Colonic mucosa (tissue), 4 donors: ENCODE data around the gene CSPG5. TPM values are rescaled to one million over a fixed set of nuclear protein-coding genes. Genes with fewer than 3 reads are reported as not detected.

Experiments used
- DNase-seq: peaks from one replicate; pipeline ENCODE4 v3.0.0-alpha.2; 2020
- H3K27ac ChIP-seq: fragments of 200-600 bp; one replicate; pipeline ENCODE4 v1.8.0; 2021
- H3K27me3 ChIP-seq: fragments of 200-600 bp; one replicate; pipeline ENCODE4 v1.8.0; 2021
- H3K36me3 ChIP-seq: fragments of 200-600 bp; one replicate; pipeline ENCODE4 v1.8.0; 2021
- H3K4me1 ChIP-seq: fragments of 200-600 bp; one replicate; pipeline ENCODE4 v1.8.0; 2021; ENCODE audit warnings: mild to moderate bottlenecking
- H3K4me3 ChIP-seq: fragments of 200-600 bp; one replicate; pipeline ENCODE4 v1.8.0; 2021
- H3K9ac ChIP-seq, 2 donors: one replicate each; pipeline ENCODE4 v1.7.0; 2013; ENCODE audit warnings: control low read depth in 2 of 2, low read depth in 2 of 2, low read length in 2 of 2
- H3K9me3 ChIP-seq: fragments of 200-600 bp; one replicate; pipeline ENCODE4 v1.8.0; 2021
- intact Hi-C: fragments of 100-400 bp; cut with DNase I; formaldehyde crosslinking; loops from one replicate; pipeline ENCODE4 v1.14.1; 2022
- total RNA-seq, 2 donors: library from RNA; stranded (reverse); fragmentation: NEBNext Ultra II Directional in 1 of 2; extraction: Animal tissue kit (Norgen Biotek cat#: 25700) in 1 of 2; gene quantifications; one replicate each; pipeline ENCODE4 v1.2.1, GENCODE V29; 2021
- TF ChIP-seq, protein P1 (sequence below): fragments of 200-600 bp; IDR thresholded peaks from one replicate; pipeline ENCODE4 v1.8.0; 2022; ENCODE audit warnings: antibody characterized with exemption, mild to moderate bottlenecking
- donor health status: healthy.
- donor health status: DM: no; HTN: no; CAD: no.
- donor health status: DM: no; HTN: no; CAD: no.

Gene CSPG5
- total RNA-seq, 2 donors from 2014 or later, result 0.66 to 0.74 TPM

DNA sequence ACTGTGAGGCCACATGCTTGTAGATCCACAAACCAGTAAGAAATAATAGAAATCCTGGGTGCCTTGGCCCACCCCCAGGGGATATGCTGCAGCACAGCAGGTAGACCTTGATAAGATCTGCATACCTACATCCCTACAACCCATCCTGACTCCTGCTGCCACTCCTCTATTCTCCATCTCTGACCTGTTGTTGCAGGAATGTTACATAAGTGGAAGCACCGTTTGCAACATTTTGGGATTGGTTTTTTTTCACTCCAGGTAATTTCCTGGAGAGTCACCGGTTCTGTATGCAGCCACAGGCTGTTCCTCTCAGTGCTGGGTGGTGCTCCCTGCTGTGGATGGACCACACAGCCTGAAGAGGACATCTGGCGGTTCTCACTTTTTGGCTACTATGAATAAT, 16.1 kb upstream of the CSPG5 start:
- no peak overlapping the region for H3K4me3 ChIP-seq
- no peak overlapping the region for H3K9ac ChIP-seq
- intact Hi-C loops, result no loop called here
- no peaks in the 10 kb centered on the region for H3K27me3 ChIP-seq
- no peak for DNase-seq
- H3K36me3 ChIP-seq, result no peaks in the 10 kb centered on the region
- TF ChIP-seq, protein P1, sequence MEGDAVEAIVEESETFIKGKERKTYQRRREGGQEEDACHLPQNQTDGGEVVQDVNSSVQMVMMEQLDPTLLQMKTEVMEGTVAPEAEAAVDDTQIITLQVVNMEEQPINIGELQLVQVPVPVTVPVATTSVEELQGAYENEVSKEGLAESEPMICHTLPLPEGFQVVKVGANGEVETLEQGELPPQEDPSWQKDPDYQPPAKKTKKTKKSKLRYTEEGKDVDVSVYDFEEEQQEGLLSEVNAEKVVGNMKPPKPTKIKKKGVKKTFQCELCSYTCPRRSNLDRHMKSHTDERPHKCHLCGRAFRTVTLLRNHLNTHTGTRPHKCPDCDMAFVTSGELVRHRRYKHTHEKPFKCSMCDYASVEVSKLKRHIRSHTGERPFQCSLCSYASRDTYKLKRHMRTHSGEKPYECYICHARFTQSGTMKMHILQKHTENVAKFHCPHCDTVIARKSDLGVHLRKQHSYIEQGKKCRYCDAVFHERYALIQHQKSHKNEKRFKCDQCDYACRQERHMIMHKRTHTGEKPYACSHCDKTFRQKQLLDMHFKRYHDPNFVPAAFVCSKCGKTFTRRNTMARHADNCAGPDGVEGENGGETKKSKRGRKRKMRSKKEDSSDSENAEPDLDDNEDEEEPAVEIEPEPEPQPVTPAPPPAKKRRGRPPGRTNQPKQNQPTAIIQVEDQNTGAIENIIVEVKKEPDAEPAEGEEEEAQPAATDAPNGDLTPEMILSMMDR, result no peak
- no peaks in the 10 kb centered on the region for H3K4me1 ChIP-seq
- H3K27ac ChIP-seq, result no peak overlapping the region
- H3K9me3 ChIP-seq, result no peaks in the 10 kb centered on the region

DNA sequence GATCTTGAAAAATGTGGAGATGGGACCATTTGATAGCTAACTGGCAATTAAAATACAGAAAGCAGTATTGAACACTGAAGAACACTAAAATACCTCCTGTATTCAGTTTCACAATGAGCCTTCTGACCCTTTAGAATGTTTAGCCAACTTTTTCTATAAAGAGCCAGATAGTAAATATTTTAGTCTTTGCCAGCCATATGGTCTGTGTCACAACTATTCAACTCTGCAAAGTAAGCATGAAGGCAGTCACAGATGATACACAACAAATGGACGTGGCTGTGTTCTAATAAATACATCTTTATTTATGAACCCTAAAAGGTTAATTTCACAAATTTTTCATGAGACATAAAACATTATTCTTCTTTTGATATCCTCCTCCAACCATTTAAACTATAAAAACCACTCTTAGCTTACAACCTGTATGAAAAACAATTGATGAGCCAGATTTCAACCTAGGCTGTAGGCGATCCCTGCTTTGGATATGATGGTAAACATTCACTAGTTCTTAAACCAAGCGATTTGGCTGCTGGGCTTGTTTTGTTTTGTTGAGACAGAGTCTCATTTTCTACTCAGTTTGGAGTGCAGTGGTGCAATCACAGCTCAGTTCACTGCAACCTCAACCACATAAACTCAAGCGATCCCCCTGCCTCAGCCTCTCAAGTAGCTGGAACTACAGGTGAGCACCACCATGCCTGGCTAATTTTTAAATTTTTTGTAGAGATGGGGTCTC, 13.6 kb upstream of the CSPG5 start:
- no peaks in the 10 kb centered on the region for H3K9me3 ChIP-seq
- H3K36me3 ChIP-seq, result peaks cover 10% of the 10 kb centered on the region
- no peak overlapping the region for H3K27ac ChIP-seq
- H3K27me3 ChIP-seq, result no peaks in the 10 kb centered on the region
- TF ChIP-seq, protein P1, result no peak
- no peak for DNase-seq
- H3K9ac ChIP-seq, result no peak overlapping the region
- no peak overlapping the region for H3K4me3 ChIP-seq
- intact Hi-C loops, result no loop called here
- no peaks in the 10 kb centered on the region for H3K4me1 ChIP-seq

DNA sequence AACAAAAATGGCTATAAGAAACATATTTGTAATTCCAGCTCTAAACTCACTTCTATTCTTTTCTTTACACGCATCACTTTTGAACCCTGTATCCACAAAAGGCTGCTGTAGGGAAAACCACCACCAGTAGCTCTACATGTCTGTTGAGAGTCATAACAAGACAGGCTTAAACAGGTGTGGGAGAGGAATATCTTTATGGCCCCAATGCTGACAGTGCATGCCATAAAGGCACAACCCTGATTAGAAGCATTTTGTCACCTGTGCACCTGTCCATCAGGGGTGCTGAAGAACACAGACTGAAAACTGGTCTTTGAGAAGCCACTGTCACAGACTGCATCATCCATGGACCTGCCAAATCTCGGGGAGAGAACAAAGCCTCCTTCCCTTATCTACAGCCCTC, 11.6 kb upstream of the CSPG5 start:
- no peak overlapping the region for H3K4me3 ChIP-seq
- H3K36me3 ChIP-seq, result peaks cover 10% of the 10 kb centered on the region
- no peak for DNase-seq
- H3K9ac ChIP-seq, result no peak overlapping the region
- TF ChIP-seq, protein P1, result no peak
- H3K27me3 ChIP-seq, result no peaks in the 10 kb centered on the region
- intact Hi-C loops, result no loop called here
- H3K27ac ChIP-seq, result no peak overlapping the region
- H3K9me3 ChIP-seq, result no peaks in the 10 kb centered on the region
- H3K4me1 ChIP-seq, result no peaks in the 10 kb centered on the region

DNA sequence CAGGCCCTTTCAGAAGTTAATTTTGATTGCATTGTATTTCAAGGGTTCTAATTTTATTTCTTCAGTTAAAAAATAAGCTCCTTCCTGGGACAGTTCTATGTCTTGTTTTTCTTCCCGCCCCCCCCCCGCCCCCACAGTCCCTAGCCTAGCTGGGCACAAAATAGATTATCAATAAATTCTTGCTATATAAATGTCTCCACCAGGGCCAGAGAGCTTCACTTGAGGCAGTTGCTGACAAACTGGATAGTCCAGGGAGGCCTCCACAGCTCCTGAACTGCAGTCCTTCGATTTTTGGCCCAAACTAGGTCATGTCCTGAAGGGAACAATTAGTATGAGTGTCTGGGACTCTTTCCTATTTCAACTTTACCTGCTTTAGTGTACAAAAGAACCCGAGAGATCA, 9.9 kb upstream of the CSPG5 start:
- no peak overlapping the region for H3K27ac ChIP-seq
- TF ChIP-seq, protein P1, result no peak
- intact Hi-C loops, result no loop called here
- no peak overlapping the region for H3K4me3 ChIP-seq
- peaks cover 10% of the 10 kb centered on the region for H3K36me3 ChIP-seq
- H3K27me3 ChIP-seq, result no peaks in the 10 kb centered on the region
- no peak overlapping the region for H3K9ac ChIP-seq
- H3K4me1 ChIP-seq, result no peaks in the 10 kb centered on the region
- no peak for DNase-seq
- H3K9me3 ChIP-seq, result no peaks in the 10 kb centered on the region

DNA sequence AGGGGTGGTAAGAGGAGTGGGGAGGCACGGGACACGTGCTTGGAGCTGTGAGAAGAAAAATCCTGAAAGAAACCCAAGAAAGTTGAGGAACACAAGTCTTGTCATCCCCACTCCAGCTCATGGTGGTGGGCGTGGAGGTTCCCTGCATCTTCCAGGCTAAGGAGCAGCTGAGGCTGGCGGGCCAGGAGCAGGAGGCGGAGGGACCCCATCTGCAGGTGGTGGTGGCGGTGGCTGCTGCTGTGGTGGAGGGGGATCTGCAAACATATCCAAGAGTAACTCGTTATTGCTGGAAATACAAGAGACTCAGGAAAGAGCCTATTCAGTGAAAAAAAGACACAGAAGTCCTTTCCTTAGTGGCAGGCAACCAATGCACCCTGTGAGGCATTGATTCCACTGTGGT, 9.4 kb upstream of the CSPG5 start:
- H3K4me3 ChIP-seq, result no peak overlapping the region
- H3K36me3 ChIP-seq, result peaks cover 10% of the 10 kb centered on the region
- no peak overlapping the region for H3K9ac ChIP-seq
- H3K27ac ChIP-seq, result no peak overlapping the region
- DNase-seq, result no peak
- TF ChIP-seq, protein P1, result no peak
- H3K4me1 ChIP-seq, result no peaks in the 10 kb centered on the region
- intact Hi-C loops, result no loop called here
- no peaks in the 10 kb centered on the region for H3K9me3 ChIP-seq
- H3K27me3 ChIP-seq, result no peaks in the 10 kb centered on the region
